Urinary bladder (tissue), 4 donors: ENCODE data around the gene TWSG1. TPM values are rescaled to one million over a fixed set of nuclear protein-coding genes. Genes with fewer than 3 reads are reported as not detected.
"Not testable (repeated sequence)": the region's sequence is repeated elsewhere in the genome, so short reads cannot be mapped to it uniquely, and the experiment has no call there.

Experiments
- DNase-seq: peaks from one replicate; pipeline ENCODE4 v3.0.0-alpha.2; 2015; ENCODE audit errors: extremely low spot score
- H3K27ac ChIP-seq: one replicate; pipeline ENCODE4 v1.5.1; 2013; ENCODE audit warnings: low read depth, mild to moderate bottlenecking, moderate library complexity
- H3K36me3 ChIP-seq: one replicate; pipeline ENCODE4 v1.6.1; 2013; ENCODE audit warnings: mild to moderate bottlenecking, moderate library complexity; ENCODE audit not compliant: insufficient read depth
- H3K4me1 ChIP-seq: one replicate; pipeline ENCODE4 v1.6.1; 2013; ENCODE audit warnings: mild to moderate bottlenecking, moderate library complexity; ENCODE audit not compliant: insufficient read depth
- H3K4me3 ChIP-seq: one replicate; pipeline ENCODE4 v1.5.1; 2013; ENCODE audit warnings: low read depth, low read length
- WGBS: extraction: QIAGEN DNeasy Blood & Tissue Kit; methylation state at CpG from one replicate; pipeline ENCODE4 v1.1.7; 2013; 5-methylcytosine and 5-hydroxymethylcytosine counted together
- polyA plus RNA-seq: library from polyadenylated mRNA; stranded (reverse); fragments of 200-250 nt; gene quantifications from one replicate; pipeline ENCODE4 v1.2.3, GENCODE V29; 2013
- total RNA-seq: library from RNA; depleted of rRNA; stranded (reverse); fragments of >200 nt; gene quantifications from one replicate; pipeline ENCODE4 v1.2.3, GENCODE V29; 2014
- donor health status: healthy with polysubstance abuse.
- donor health status: healthy.

Gene TWSG1
- total and polyA plus RNA-seq, 2 donors, result 55.0 to 160 TPM

DNA sequence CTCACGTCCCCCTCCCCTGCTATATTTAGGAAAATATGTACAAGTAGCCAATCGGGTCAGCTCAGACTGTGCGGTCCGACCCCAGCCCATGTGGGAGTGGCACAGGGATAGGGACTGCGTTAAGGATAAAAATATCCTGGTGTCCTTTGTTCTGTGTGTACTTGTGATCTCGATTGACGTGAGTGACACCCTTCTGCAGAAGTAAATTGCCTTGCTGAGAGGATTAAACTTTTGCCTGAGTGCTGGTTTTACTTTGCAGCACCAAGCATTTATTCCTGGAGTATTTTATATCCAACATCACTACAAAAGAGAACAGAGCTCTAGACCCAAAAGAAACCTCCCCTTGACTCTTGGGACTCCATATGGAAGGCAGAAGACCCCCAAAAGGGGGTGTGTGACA is 112.8 kb downstream of the TWSG1 start:
- no peaks in the 10 kb centered on the region for H3K4me1 ChIP-seq
- 97% methylated on average over 7 of the region's 7 CpGs for WGBS
- DNase-seq, result no peak
- H3K4me3 ChIP-seq, result no peak overlapping the region
- no peak overlapping the region for H3K27ac ChIP-seq
- no peaks in the 10 kb centered on the region for H3K36me3 ChIP-seq

DNA sequence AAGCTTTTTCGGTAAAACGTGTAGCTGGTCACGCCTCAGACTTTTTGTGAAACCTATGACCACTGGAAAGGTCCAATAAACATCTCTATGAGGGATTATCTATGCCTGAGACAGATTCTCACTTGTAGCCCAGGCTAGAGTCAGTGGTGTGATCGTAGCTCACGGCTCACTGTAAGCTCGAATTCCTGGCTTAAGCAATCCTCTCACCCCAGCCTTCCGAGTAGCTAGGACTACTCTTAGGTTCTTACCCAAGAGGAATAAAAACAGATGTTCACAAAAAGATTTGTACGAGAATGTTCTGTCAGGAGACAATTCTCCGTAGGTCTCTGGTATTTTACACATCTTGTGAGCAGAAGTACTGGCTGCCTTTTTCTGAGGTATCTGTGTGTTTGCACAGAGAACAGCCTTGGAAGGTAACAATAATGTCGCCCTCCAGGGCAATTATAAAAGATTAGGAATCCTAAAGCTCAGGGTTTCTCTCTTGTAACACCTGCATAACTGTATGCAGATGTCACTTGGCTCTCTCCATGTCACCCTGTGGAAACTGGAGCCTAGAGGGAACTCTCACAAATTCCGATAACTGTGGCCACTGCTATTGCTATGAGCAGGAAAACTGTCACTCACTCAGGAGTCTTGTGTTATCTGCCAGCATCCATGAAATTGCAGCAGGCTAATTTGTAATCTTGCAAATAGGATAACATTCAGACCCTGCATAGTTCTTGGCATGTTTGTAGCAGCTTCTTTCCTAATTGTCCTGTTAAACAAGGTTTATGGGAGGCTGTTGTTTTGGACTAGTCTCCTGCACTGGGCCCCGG is 115.2 kb downstream of the TWSG1 start:
- Histone ChIP-seq H3K27ac (no peak overlapping the region), H3K4me1 (no peaks in the 10 kb centered on the region), H3K4me3 (no peak overlapping the region), H3K36me3 (no peaks in the 10 kb centered on the region)
- no peak for DNase-seq
- WGBS, result 59% methylated on average over 12 of the region's 12 CpGs

DNA sequence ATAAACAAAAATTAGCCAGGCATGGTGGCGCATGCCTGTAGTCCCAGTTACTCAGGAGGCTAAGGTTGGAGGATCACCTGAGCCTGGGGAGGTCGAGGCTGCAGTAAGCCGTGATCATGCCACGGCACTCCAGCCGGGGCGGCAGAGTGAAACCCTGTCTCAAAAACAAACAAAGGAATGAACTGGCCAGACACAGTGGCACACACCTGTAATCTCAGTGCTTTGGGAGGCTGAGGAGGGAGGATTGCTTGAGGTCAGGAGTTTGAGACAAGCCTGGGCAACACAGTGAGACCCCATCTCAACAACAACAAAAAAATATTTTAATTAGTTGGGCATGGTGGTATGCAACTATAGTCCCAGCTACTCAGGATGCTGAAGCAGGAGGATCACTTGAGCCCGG is 116.3 kb downstream of the TWSG1 start:
- H3K27ac ChIP-seq, H3K36me3 ChIP-seq, H3K4me1 ChIP-seq, DNase-seq, H3K4me3 ChIP-seq: not testable (repeated sequence)
- WGBS, result 94% methylated on average over 7 of the region's 7 CpGs

Other genes with a start within 250 kb of the TWSG1 start
- gene NDUFV2, start 232.1 kb upstream of the TWSG1 start, total RNA-seq, result 116 TPM
- 143 TPM for gene NDUFV2, start 232.1 kb upstream of the TWSG1 start, polyA plus RNA-seq
- 65.9 TPM for gene ANKRD12, start 198.0 kb upstream of the TWSG1 start, total RNA-seq
- gene ANKRD12, start 198.0 kb upstream of the TWSG1 start, polyA plus RNA-seq, result 12.5 TPM
- gene RALBP1, start 140.7 kb downstream of the TWSG1 start, total RNA-seq, result 48.2 TPM
- 46.8 TPM for gene RALBP1, start 140.7 kb downstream of the TWSG1 start, polyA plus RNA-seq